MCF 10A (cell line): Measurements from ENCODE around the gene MNAT1. TPM values are rescaled to one million over a fixed set of nuclear protein-coding genes. Genes with fewer than 3 reads are reported as not detected.

Source experiments
- BruUV-seq: library from RNA; stranded (reverse); fragments of 400-500 nt; replicated peaks from 2 replicates; lab custom pipeline; 2021; lab: Mats Ljungman, UMichigan
- CTCF ChIA-PET: fragments of 300-600 bp; sonication (Branson Sonifier 250); formaldehyde crosslinking; extraction: SDS; loops from one replicate; lab custom pipeline; 2021; ENCODE audit warnings: antibody characterized with exemption, inconsistent platforms; lab: Yijun Ruan, JAX
- POLR2A ChIA-PET: fragments of 300-600, 350-650 bp; sonication (Branson Sonifier 250); formaldehyde crosslinking; extraction: SDS; loops from one replicate; lab custom pipeline; 2020; ENCODE audit warnings: antibody characterized with exemption, inconsistent platforms; lab: Yijun Ruan, JAX
- DNase-seq: peaks from one replicate; pipeline ENCODE4 v3.0.0-alpha.2; 2018; ENCODE audit not compliant: unreplicated experiment
- H3K27ac Mint-ChIP-seq: one replicate; pipeline ENCODE4 v1.8.0; 2022; ENCODE audit warnings: mild to moderate bottlenecking, low read depth, mixed read lengths; ENCODE audit not compliant: unreplicated experiment
- H3K27me3 Mint-ChIP-seq: one replicate; pipeline ENCODE4 v1.8.0; 2022; ENCODE audit warnings: mixed read lengths; ENCODE audit not compliant: insufficient read depth, unreplicated experiment
- H3K36me3 Mint-ChIP-seq: one replicate; pipeline ENCODE4 v1.8.0; 2022; ENCODE audit warnings: mild to moderate bottlenecking, moderate library complexity, mixed read lengths; ENCODE audit not compliant: insufficient read depth, unreplicated experiment
- H3K4me1 Mint-ChIP-seq: one replicate; pipeline ENCODE4 v1.8.0; 2022; ENCODE audit warnings: mixed read lengths; ENCODE audit not compliant: insufficient read depth, unreplicated experiment
- H3K4me3 Mint-ChIP-seq: one replicate; pipeline ENCODE4 v1.8.0; 2022; ENCODE audit warnings: mild to moderate bottlenecking, moderate library complexity, mixed read lengths; ENCODE audit not compliant: unreplicated experiment
- H3K9me3 Mint-ChIP-seq: one replicate; pipeline ENCODE4 v1.8.0; 2022; ENCODE audit warnings: mixed read lengths; ENCODE audit not compliant: unreplicated experiment
- CTCF ChIP-seq: fragments of 200-600 bp; IDR thresholded peaks from one replicate; pipeline ENCODE4 v1.8.0; 2022; ENCODE audit warnings: antibody characterized with exemption, mild to moderate bottlenecking; ENCODE audit not compliant: unreplicated experiment
- intact Hi-C: fragments of 100-400 bp; cut with micrococcal nuclease; formaldehyde crosslinking; loops from 2 replicates; pipeline ENCODE4 v1.14.1; 2022
- total RNA-seq: library from RNA; stranded (reverse); gene quantifications from 2 replicates; pipeline ENCODE4 v1.2.3, GENCODE V29; 2022

MNAT1 gene
- total RNA-seq, 1 experiment from 2014 or later: 57.5 TPM

- Mint-ChIP-seq H3K27me3 (no peaks in the 10 kb centered on the region), H3K4me1 (peaks cover 47% of the 10 kb centered on the region), H3K4me3 (no peak overlapping the region), H3K9me3 (no peaks in the 10 kb centered on the region), H3K27ac (peak overlapping the region; percentile 81), H3K36me3 (no peaks in the 10 kb centered on the region)
- POLR2A ChIA-PET: interaction anchor here (0.6 to 3.6 kb wide), 8 partner anchors 15 to 39 kb away, joined by 3 to 21 read pairs (median 4); partner anchors contain the start of genes MNAT1 and SIX4
- CTCF ChIA-PET: no interaction called here
- no peak for TF ChIP-seq CTCF
- peak; percentile 40 for DNase-seq
- intact Hi-C loops: no loop called here
- BruUV-seq: no TSS peak
Observed at GRCh38 chr14:60760209-60760608, 25.6 kb downstream of the MNAT1 start.

GRCh38 chr14:60760644-60761364 lies 26.2 kb downstream of the MNAT1 start:
- TF ChIP-seq CTCF: no peak
- peak overlapping the region; percentile 81 for H3K27ac Mint-ChIP-seq
- H3K27me3 Mint-ChIP-seq: no peaks in the 10 kb centered on the region
- H3K4me1 Mint-ChIP-seq: peaks cover 46% of the 10 kb centered on the region
- ChIA-PET CTCF (no interaction called here), POLR2A (interaction anchor here (0.7 to 3.6 kb wide), 8 partner anchors 15 to 220 kb away, joined by 3 to 21 read pairs (median 6); partner anchors contain the start of genes MNAT1, SIX4, SLC38A6 and TRMT5)
- BruUV-seq: no TSS peak
- H3K9me3 Mint-ChIP-seq: no peaks in the 10 kb centered on the region
- peak; percentile 66 for DNase-seq
- H3K4me3 Mint-ChIP-seq: no peak overlapping the region
- intact Hi-C loops: no loop called here
- H3K36me3 Mint-ChIP-seq: no peaks in the 10 kb centered on the region

GRCh38 chr14:60768602-60769001 lies 34.0 kb downstream of the MNAT1 start:
- DNase-seq: no peak
- ChIA-PET POLR2A (no interaction called here), CTCF (interaction anchor here (0.7 kb wide), 1 partner anchor 136 kb away, joined by 3 read pairs; no protein-coding TSS in a partner anchor)
- Mint-ChIP-seq H3K4me3 (no peak overlapping the region), H3K4me1 (peaks cover 7% of the 10 kb centered on the region), H3K9me3 (no peaks in the 10 kb centered on the region), H3K27ac (no peak overlapping the region), H3K27me3 (no peaks in the 10 kb centered on the region), H3K36me3 (no peaks in the 10 kb centered on the region)
- intact Hi-C loops: no loop called here
- no peak for TF ChIP-seq CTCF
- no TSS peak for BruUV-seq

- peaks cover 7% of the 10 kb centered on the region for H3K4me1 Mint-ChIP-seq
- H3K4me3 Mint-ChIP-seq: no peak overlapping the region
- no peak for DNase-seq
- BruUV-seq: no TSS peak
- intact Hi-C loops: no loop called here
- H3K27ac Mint-ChIP-seq: no peak overlapping the region
- H3K9me3 Mint-ChIP-seq: no peaks in the 10 kb centered on the region
- H3K36me3 Mint-ChIP-seq: no peaks in the 10 kb centered on the region
- POLR2A ChIA-PET: no interaction called here
- TF ChIP-seq CTCF: no peak
- CTCF ChIA-PET: interaction anchor here (0.7 kb wide), 1 partner anchor 77 kb away, joined by 4 read pairs; no protein-coding TSS in a partner anchor
- H3K27me3 Mint-ChIP-seq: no peaks in the 10 kb centered on the region
Observed at GRCh38 chr14:60771117-60771516, 36.6 kb downstream of the MNAT1 start.
